Measurements from ENCODE around the gene SAE1.
A peak's percentile ranks its signal among the peaks of the same experiment; 100 is the strongest.

Gene SAE1

GRCh38 chr19:47221890-47222289, 91.3 kb downstream of the SAE1 start:
- no peak for DNase-seq

- DNase-seq, result peak; percentile 85
These were observed 95.3 kb downstream of the SAE1 start for GRCh38 chr19:47225746-47226425.

- DNase-seq, result peak; percentile 53
These were observed 96.1 kb downstream of the SAE1 start for GRCh38 chr19:47226426-47227351.

GRCh38 chr19:47227352-47228167, 96.9 kb downstream of the SAE1 start:
- DNase-seq, result peak; percentile 72

- peak; percentile 52 for DNase-seq
These were observed 97.7 kb downstream of the SAE1 start for GRCh38 chr19:47228168-47228936.

GRCh38 chr19:47228937-47229675, 98.5 kb downstream of the SAE1 start:
- peak; percentile 54 for DNase-seq

- no peak for DNase-seq
These were observed 99.0 kb downstream of the SAE1 start for GRCh38 chr19:47229676-47230053.

- DNase-seq, result peak; percentile 66
These were observed 99.7 kb downstream of the SAE1 start for GRCh38 chr19:47230054-47230920.

GRCh38 chr19:47230921-47231214, 100.2 kb downstream of the SAE1 start, which contains the start of gene BBC3:
Gene BBC3, minus strand, starts transcription at chr19:47231199. Its CDS starts 2,768 bp downstream, at chr19:47228431.
- no peak for DNase-seq

- DNase-seq, result peak; percentile 71
These were observed 100.8 kb downstream of the SAE1 start for GRCh38 chr19:47231215-47232054.

GRCh38 chr19:47232422-47233211, 102.0 kb downstream of the SAE1 start:
- DNase-seq, result no peak

GRCh38 chr19:47236072-47236675, 105.5 kb downstream of the SAE1 start:
- no peak for DNase-seq

GRCh38 chr19:47239152-47239551, 108.5 kb downstream of the SAE1 start:
- DNase-seq, result no peak

GRCh38 chr19:47239610-47240296, 109.1 kb downstream of the SAE1 start:
- DNase-seq, result peak; percentile 77

GRCh38 chr19:47240556-47240955, 109.9 kb downstream of the SAE1 start:
- no peak for DNase-seq

- peak; percentile 32 for DNase-seq
These were observed 110.6 kb downstream of the SAE1 start for GRCh38 chr19:47240996-47241918.

Measured in retina (tissue), 1 donor.